Ammon's horn (tissue), 1 donor: ENCODE measurements around the gene THAP9.
"Not testable (repeated sequence)": the region's sequence is repeated elsewhere in the genome, so short reads cannot be mapped to it uniquely, and the experiment has no call there.

Experiments used
- DNase-seq: peaks from one replicate; pipeline ENCODE4 v3.0.0-alpha.2; 2016; ENCODE audit warnings: low spot score

The THAP9 gene, protein sequence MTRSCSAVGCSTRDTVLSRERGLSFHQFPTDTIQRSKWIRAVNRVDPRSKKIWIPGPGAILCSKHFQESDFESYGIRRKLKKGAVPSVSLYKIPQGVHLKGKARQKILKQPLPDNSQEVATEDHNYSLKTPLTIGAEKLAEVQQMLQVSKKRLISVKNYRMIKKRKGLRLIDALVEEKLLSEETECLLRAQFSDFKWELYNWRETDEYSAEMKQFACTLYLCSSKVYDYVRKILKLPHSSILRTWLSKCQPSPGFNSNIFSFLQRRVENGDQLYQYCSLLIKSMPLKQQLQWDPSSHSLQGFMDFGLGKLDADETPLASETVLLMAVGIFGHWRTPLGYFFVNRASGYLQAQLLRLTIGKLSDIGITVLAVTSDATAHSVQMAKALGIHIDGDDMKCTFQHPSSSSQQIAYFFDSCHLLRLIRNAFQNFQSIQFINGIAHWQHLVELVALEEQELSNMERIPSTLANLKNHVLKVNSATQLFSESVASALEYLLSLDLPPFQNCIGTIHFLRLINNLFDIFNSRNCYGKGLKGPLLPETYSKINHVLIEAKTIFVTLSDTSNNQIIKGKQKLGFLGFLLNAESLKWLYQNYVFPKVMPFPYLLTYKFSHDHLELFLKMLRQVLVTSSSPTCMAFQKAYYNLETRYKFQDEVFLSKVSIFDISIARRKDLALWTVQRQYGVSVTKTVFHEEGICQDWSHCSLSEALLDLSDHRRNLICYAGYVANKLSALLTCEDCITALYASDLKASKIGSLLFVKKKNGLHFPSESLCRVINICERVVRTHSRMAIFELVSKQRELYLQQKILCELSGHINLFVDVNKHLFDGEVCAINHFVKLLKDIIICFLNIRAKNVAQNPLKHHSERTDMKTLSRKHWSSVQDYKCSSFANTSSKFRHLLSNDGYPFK

GRCh38 chr4:82900411-82901182 is at the start of gene THAP9:
Gene THAP9, plus strand, starts transcription at chr4:82900735. Its CDS starts 68 bp downstream, at chr4:82900803.
- DNase-seq, result peak; percentile 100

DNA sequence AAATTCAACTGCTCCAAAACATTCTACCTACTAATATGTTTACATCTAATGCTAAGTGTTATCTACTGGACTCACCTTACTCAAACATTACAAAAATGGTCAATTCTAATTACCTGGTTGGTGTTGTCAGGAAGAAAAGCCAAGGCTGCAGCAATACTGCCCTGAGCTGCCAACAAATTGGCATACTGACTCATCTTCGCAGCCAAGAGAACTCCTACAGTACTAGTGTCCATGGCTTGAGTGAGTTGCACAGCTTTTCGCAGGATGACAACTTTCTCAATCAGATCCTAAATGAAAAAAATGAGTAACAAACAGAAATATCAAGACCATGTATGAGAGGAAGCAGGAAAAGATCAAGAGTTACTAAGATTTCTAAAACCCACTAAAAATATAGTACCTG is 49.2 kb upstream of the THAP9 start:
- DNase-seq, result no peak

DNA sequence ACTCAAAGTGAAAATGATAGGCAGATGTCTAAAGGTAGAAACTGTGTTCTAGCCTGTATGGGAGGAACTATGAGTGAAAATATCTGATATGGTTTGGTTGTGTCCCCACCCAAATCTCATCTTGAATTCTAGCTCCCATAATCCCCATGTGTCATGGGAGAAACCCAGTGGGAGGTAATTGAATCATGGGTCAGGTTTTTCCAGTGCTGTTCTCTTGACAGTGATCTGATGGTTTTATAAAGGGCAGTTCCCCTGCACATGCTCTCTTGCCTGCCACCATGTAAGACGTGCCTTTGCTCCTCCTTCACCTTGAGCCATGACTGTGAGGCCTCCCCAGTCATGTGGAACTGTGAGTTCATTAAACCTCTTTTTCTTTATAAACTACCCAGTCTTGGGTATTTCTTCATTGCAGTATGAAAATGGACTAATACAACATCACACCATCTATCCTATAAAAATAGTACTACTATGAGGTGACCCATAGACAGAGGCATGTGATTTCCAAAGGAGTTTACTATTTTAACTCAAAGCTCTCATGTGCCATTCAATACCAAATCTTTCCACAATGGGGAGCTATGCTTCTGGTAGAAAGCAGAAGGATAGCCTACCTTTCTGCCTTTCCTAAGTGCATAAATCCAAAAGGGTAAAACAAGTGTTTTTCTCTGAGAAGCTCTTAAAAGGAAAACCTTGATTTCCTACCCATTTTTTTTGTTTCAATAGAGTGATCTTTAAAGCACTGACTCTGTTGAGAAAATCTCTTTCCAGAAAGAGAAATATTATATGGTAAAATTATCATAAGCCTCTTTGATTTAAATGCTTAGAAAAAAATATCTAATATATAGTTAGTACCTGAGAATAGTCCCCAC is 48.4 kb upstream of the THAP9 start:
- no peak for DNase-seq

- no peak for DNase-seq
Measured at GRCh38 chr4:82852751-82853285, 47.7 kb upstream of the THAP9 start.

- DNase-seq, result not testable (repeated sequence)
Measured at GRCh38 chr4:82860487-82860886, 40.0 kb upstream of the THAP9 start.

GRCh38 chr4:82861529-82861928 is 39.0 kb upstream of the THAP9 start:
- DNase-seq, result no peak

- DNase-seq, result no peak
Measured at GRCh38 chr4:82864336-82864979, 36.1 kb upstream of the THAP9 start.

DNA sequence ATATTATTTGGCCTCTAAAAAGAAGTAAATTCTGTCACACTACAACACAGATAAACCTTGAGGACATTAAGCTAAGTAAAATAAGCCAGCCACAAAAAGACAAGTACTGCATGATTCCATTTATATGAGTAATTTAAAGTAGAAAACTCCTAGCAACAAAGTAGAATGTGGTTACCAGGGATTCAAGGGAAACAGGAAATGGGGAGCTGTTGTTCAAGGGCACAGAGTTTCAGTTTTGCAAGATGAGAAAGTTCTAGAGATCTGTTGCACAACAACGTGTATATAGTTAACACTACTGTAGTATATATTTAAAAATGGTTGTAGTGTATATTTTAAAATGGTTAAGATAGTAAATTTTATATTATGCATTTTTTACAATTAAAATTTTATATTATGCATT is 34.9 kb upstream of the THAP9 start:
- no peak for DNase-seq

DNA sequence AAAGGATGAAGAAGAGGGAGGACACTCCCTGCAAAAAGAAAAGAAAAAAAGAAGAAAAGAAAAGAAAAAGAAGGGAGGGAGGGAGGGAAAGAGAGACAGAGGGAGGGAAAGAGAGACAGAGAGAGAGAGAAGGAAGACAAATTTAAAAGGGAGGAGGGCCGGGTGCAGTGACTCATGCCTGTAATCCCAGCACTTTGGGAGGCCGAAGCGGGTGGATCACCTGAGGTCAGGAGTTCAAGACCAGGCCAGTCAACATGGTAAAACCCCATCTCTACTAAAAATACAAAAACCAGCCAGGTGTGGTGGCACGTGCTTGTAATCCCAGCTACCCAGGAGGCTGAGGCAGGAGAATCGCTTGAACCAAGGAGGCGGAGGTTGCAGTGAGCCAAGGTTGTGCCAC is 34.5 kb upstream of the THAP9 start:
- not testable (repeated sequence) for DNase-seq

- DNase-seq, result no peak
Measured at GRCh38 chr4:82866706-82867385, 33.7 kb upstream of the THAP9 start.

GRCh38 chr4:82868572-82868971 is 32.0 kb upstream of the THAP9 start:
- DNase-seq, result no peak

GRCh38 chr4:82885410-82885809 is 15.1 kb upstream of the THAP9 start:
- DNase-seq, result no peak

- no peak for DNase-seq
Measured at GRCh38 chr4:82886147-82886942, 14.2 kb upstream of the THAP9 start.

DNA sequence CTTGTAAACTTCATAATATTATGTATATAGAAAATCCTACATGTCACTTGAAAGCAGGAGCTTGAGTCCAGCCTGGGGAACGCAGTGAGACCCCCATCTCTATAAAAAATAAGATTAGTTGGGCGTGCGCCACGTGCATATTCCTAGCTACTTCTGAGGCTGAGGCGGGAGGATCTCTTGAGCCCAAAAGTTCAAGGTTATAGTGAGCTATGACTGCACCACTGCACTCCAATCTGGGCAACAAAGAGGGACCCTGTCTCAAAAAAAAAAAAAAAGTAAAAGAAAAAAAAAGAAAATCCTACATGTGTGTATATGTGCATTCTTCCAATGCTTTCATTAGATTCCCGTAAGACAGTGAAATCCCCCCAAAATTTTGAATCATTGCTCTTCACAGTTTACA is 11.2 kb upstream of the THAP9 start:
- DNase-seq, result no peak

DNA sequence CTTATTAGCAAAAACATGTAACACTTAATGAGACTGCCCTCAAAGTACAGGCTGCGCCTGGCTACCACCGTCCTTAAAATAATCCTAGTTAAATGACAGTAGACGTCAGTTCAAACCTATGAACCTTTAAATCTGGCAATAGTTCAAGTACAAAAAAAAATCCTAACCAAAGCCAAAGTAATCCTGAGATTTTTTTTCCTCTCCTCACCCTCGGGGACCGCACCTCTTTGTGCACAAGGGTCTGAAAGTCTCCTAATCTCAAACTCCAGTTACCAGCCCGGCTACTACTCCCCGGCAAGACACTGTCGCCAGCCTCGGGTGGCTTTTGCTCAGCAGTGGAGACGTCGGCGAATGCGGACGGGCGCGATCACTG is 10.0 kb upstream of the THAP9 start:
- DNase-seq, result no peak

- DNase-seq, result peak; percentile 97
Measured at GRCh38 chr4:82890901-82891706, 9.4 kb upstream of the THAP9 start, which contains the start of gene SEC31A. Gene SEC31A, minus strand, starts transcription at chr4:82891153. Its CDS starts 9,217 bp downstream, at chr4:82881936.

DNA sequence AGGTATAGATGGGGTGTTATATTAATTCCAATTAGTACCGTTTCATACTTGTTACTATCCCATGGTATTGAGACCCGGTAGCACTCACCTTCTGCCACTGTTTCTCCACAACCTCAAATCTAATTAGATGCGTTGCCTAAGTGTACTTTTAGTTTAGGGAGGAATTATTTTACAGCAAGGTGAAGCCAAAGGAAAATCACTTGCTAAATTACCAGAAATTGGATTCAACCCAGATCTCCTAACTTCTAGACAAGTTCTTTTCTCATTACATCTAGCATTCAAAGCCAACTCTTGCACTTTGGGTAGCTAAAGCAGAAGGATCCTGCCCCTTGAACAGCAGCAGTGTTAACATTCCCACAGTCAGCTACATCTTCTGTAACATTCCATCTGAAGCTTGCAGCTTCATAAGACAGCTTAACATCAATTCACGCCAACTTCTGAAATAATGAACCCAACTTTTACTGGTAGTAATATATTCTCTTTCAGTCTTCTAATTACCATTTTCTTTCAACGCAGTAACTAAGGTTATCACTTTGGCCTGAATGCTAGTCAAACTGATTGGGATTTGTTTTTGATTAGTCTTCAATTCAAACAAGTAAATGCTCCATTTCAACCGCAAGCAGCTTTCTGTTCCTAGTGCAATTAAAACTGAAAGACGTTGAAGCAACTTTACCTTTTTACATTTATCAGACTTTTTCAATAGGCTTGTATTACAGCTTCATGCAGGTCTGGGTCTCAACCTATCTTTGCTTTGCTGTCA is 8.6 kb upstream of the THAP9 start:
- no peak for DNase-seq
